Type B pancreatic cell (in vitro differentiated cells): Measurements from ENCODE around the gene RALGPS1. TPM values are rescaled to one million over a fixed set of nuclear protein-coding genes. Genes with fewer than 3 reads are reported as not detected.

Experiments used
- DNase-seq: peaks from one replicate; pipeline ENCODE4 v3.0.0; 2021; ENCODE audit warnings: mixed read lengths; ENCODE audit not compliant: unreplicated experiment; ENCODE audit errors: extremely low spot score
- H3K27ac Mint-ChIP-seq: 2 replicates; pipeline ENCODE4 v1.8.0; 2021; ENCODE audit warnings: mild to moderate bottlenecking, mixed read lengths
- H3K27me3 Mint-ChIP-seq: 2 replicates; pipeline ENCODE4 v1.8.0; 2021; ENCODE audit warnings: mixed read lengths
- H3K36me3 Mint-ChIP-seq: 2 replicates; pipeline ENCODE4 v1.8.0; 2021; ENCODE audit warnings: mixed read lengths
- H3K4me1 Mint-ChIP-seq: one replicate; pipeline ENCODE4 v1.8.0; 2021; ENCODE audit warnings: mixed read lengths; ENCODE audit not compliant: unreplicated experiment
- H3K4me3 Mint-ChIP-seq: 2 replicates; pipeline ENCODE4 v1.8.0; 2021; ENCODE audit warnings: mild to moderate bottlenecking, mixed read lengths
- H3K9me3 Mint-ChIP-seq: 2 replicates; pipeline ENCODE4 v1.8.0; 2021; ENCODE audit warnings: mixed read lengths
- CTCF ChIP-seq: fragments of 200-600 bp; sonication (generic); conservative IDR thresholded peaks from 2 replicates; pipeline ENCODE4 v1.5.0; 2021; ENCODE audit warnings: antibody characterized with exemption, mild to moderate bottlenecking
- total RNA-seq: library from RNA; stranded (reverse); gene quantifications from 2 replicates; pipeline ENCODE4 v1.2.1, GENCODE V29; 2021; ENCODE audit warnings: low replicate concordance

RALGPS1 gene
- total RNA-seq, 1 donor from 2014 or later = 16.7 TPM

GRCh38 chr9:127256324-127256723 lies 341.7 kb downstream of the RALGPS1 start:
- Mint-ChIP-seq H3K27me3 (no peaks in the 10 kb centered on the region), H3K36me3 (peaks cover 13% of the 10 kb centered on the region), H3K4me3 (no peak overlapping the region), H3K9me3 (peaks cover 4% of the 10 kb centered on the region), H3K4me1 (peaks cover 7% of the 10 kb centered on the region), H3K27ac (no peak overlapping the region)
- no peak for TF ChIP-seq CTCF
- no peak for DNase-seq

GRCh38 chr9:127258606-127259471 lies 344.3 kb downstream of the RALGPS1 start:
- Mint-ChIP-seq H3K9me3 (peaks cover 4% of the 10 kb centered on the region), H3K27me3 (no peaks in the 10 kb centered on the region), H3K4me1 (peaks cover 11% of the 10 kb centered on the region), H3K36me3 (no peaks in the 10 kb centered on the region), H3K4me3 (no peak overlapping the region), H3K27ac (no peak overlapping the region)
- no peak for DNase-seq
- no peak for TF ChIP-seq CTCF

GRCh38 chr9:127262602-127263001 lies 348.0 kb downstream of the RALGPS1 start:
- H3K4me3 Mint-ChIP-seq = no peak overlapping the region
- no peaks in the 10 kb centered on the region for H3K9me3 Mint-ChIP-seq
- H3K27me3 Mint-ChIP-seq = no peaks in the 10 kb centered on the region
- no peak overlapping the region for H3K27ac Mint-ChIP-seq
- no peaks in the 10 kb centered on the region for H3K36me3 Mint-ChIP-seq
- peaks cover 22% of the 10 kb centered on the region for H3K4me1 Mint-ChIP-seq
- TF ChIP-seq CTCF = no peak
- DNase-seq = no peak

GRCh38 chr9:127263237-127263636 lies 348.7 kb downstream of the RALGPS1 start:
- TF ChIP-seq CTCF = no peak
- no peak for DNase-seq
- no peaks in the 10 kb centered on the region for H3K27me3 Mint-ChIP-seq
- H3K4me3 Mint-ChIP-seq = no peak overlapping the region
- no peak overlapping the region for H3K27ac Mint-ChIP-seq
- no peaks in the 10 kb centered on the region for H3K36me3 Mint-ChIP-seq
- no peaks in the 10 kb centered on the region for H3K9me3 Mint-ChIP-seq
- H3K4me1 Mint-ChIP-seq = peaks cover 26% of the 10 kb centered on the region

- no peaks in the 10 kb centered on the region for H3K9me3 Mint-ChIP-seq
- H3K27me3 Mint-ChIP-seq = no peaks in the 10 kb centered on the region
- H3K27ac Mint-ChIP-seq = no peak overlapping the region
- H3K4me1 Mint-ChIP-seq = peaks cover 27% of the 10 kb centered on the region
- H3K4me3 Mint-ChIP-seq = no peak overlapping the region
- H3K36me3 Mint-ChIP-seq = no peaks in the 10 kb centered on the region
- DNase-seq = no peak
- no peak for TF ChIP-seq CTCF
Observed at GRCh38 chr9:127263664-127264063, 349.1 kb downstream of the RALGPS1 start.
